MM.1S (cell line): ENCODE data around the gene ELP2.

ENCODE experiments used
- DNase-seq: peaks from one replicate; pipeline ENCODE4 v3.0.0-alpha.2; 2015
- H2AFZ ChIP-seq: fragments of 300-600 bp; sonication (generic); 2 replicates; pipeline ENCODE4 v1.6.0; 2016; ENCODE audit warnings: antibody characterized with exemption, low read length
- H3F3A ChIP-seq: fragments of 300-600 bp; sonication (generic); 2 replicates; pipeline ENCODE4 v1.6.1; 2016; ENCODE audit warnings: mild to moderate bottlenecking, antibody characterized with exemption, low read length, moderate library complexity, mixed read lengths; ENCODE audit not compliant: insufficient read depth
- H3K27ac ChIP-seq: fragments of 300-600 bp; sonication (generic); 2 replicates; pipeline ENCODE4 v1.5.1; 2016; ENCODE audit warnings: mild to moderate bottlenecking, low read length
- H3K27me3 ChIP-seq: fragments of 300-600 bp; sonication (generic); replicated peaks from 2 replicates; pipeline ENCODE4 v1.6.0; 2016; ENCODE audit warnings: low read length; ENCODE audit not compliant: insufficient read depth
- H3K36me3 ChIP-seq: fragments of 300-600 bp; sonication (generic); replicated peaks from 2 replicates; pipeline ENCODE4 v1.6.1; 2016; ENCODE audit warnings: mild to moderate bottlenecking, low read length, mixed read lengths; ENCODE audit not compliant: insufficient read depth
- H3K4me1 ChIP-seq: fragments of 300-600 bp; sonication (generic); 2 replicates; pipeline ENCODE4 v1.6.1; 2016; ENCODE audit warnings: low read length, mixed read lengths
- H3K4me2 ChIP-seq: fragments of 300-600 bp; sonication (generic); 2 replicates; pipeline ENCODE4 v1.6.0; 2016; ENCODE audit warnings: low read depth, low read length
- H3K4me3 ChIP-seq: fragments of 300-600 bp; sonication (generic); 2 replicates; pipeline ENCODE4 v1.5.1; 2016; ENCODE audit warnings: low read length, mixed read lengths
- H3K79me2 ChIP-seq: fragments of 300-600 bp; sonication (generic); 2 replicates; pipeline ENCODE4 v1.6.1; 2016; ENCODE audit warnings: mixed run types, low read length, mixed read lengths
- H3K9ac ChIP-seq: fragments of 300-600 bp; sonication (generic); 2 replicates; pipeline ENCODE4 v1.6.1; 2016; ENCODE audit warnings: low read length, mixed read lengths
- H3K9me2 ChIP-seq: fragments of 300-600 bp; sonication (generic); replicated peaks from 2 replicates; pipeline ENCODE4 v1.6.1; 2016; ENCODE audit warnings: mild to moderate bottlenecking, low read length, mixed read lengths; ENCODE audit not compliant: insufficient read depth
- H3K9me3 ChIP-seq: fragments of 300-600 bp; sonication (generic); replicated peaks from 2 replicates; pipeline ENCODE4 v1.6.1; 2016; ENCODE audit warnings: mild to moderate bottlenecking, low read length, mixed read lengths; ENCODE audit not compliant: insufficient read depth
- H4K20me1 ChIP-seq: fragments of 300-600 bp; sonication (generic); 2 replicates; pipeline ENCODE4 v1.6.1; 2016; ENCODE audit warnings: mild to moderate bottlenecking, low read length, moderate library complexity, mixed read lengths; ENCODE audit not compliant: insufficient read depth
- EZH2 ChIP-seq: fragments of 300-600 bp; sonication (generic); optimal IDR thresholded peaks from 2 replicates; pipeline ENCODE3; 2017; ENCODE audit warnings: low read depth, mild to moderate bottlenecking, antibody characterized with exemption, low read length, mixed read lengths
- EZH2phosphoT487 ChIP-seq: fragments of 300-600 bp; sonication (generic); IDR thresholded peaks from 2 replicates; pipeline ENCODE4 v1.6.1; 2018; ENCODE audit warnings: antibody characterized with exemption, low read length
- TF ChIP-seq, protein P1 (sequence below): fragments of 300-600 bp; sonication (generic); IDR thresholded peaks from 2 replicates; pipeline ENCODE4 v1.5.1; 2016; ENCODE audit warnings: antibody characterized with exemption, low read length, mixed read lengths

ELP2 gene

DNA sequence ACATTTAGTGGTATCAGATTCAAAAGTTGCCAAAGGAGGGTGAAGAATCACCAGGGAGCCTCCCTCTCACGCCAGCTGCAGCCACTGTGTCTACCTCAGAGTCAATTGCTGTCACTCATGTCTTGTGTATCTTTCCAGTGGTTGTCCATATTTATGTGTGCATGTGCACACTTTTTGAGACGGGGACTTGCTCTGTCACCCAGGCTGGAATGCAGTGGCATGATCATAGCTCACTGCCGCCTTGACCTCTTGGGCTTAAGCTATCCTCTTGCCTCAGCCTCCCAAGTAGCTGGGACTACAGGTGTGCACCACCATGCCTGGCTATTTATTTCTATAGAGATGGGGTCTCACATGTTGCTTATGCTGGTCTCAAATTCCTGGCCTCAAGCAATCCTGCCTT is 61.6 kb downstream of the ELP2 start:
- TF ChIP-seq EZH2phosphoT487 (no peak), EZH2 (no peak)
- TF ChIP-seq, protein P1, sequence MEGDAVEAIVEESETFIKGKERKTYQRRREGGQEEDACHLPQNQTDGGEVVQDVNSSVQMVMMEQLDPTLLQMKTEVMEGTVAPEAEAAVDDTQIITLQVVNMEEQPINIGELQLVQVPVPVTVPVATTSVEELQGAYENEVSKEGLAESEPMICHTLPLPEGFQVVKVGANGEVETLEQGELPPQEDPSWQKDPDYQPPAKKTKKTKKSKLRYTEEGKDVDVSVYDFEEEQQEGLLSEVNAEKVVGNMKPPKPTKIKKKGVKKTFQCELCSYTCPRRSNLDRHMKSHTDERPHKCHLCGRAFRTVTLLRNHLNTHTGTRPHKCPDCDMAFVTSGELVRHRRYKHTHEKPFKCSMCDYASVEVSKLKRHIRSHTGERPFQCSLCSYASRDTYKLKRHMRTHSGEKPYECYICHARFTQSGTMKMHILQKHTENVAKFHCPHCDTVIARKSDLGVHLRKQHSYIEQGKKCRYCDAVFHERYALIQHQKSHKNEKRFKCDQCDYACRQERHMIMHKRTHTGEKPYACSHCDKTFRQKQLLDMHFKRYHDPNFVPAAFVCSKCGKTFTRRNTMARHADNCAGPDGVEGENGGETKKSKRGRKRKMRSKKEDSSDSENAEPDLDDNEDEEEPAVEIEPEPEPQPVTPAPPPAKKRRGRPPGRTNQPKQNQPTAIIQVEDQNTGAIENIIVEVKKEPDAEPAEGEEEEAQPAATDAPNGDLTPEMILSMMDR: no peak

GRCh38 chr18:36191711-36192110 is 62.0 kb downstream of the ELP2 start:
- Histone ChIP-seq H2AFZ (no peak overlapping the region), H3K4me2 (no peak overlapping the region), H3K9ac (no peak overlapping the region), H3F3A (no peaks in the 10 kb centered on the region), H3K79me2 (no peaks in the 10 kb centered on the region), H3K4me1 (no peaks in the 10 kb centered on the region), H3K4me3 (no peak overlapping the region), H3K36me3 (no peaks in the 10 kb centered on the region), H3K27me3 (peaks cover 4% of the 10 kb centered on the region; the same call in 1 of the 2 replicates), H3K9me2 (no peaks in the 10 kb centered on the region), H3K27ac (no peak overlapping the region), H4K20me1 (no peaks in the 10 kb centered on the region), H3K9me3 (no peaks in the 10 kb centered on the region)
- DNase-seq: no peak
- TF ChIP-seq EZH2: no peak
- TF ChIP-seq, protein P1: no peak
- no peak for TF ChIP-seq EZH2phosphoT487

More for the DNA sequence above, 61.6 kb downstream of the ELP2 start:
- DNase-seq: no peak
- Histone ChIP-seq H3K27me3 (peaks cover 4% of the 10 kb centered on the region; the same call in 1 of the 2 replicates), H3K9me3 (no peaks in the 10 kb centered on the region), H3K27ac (no peak overlapping the region), H3K9ac (no peak overlapping the region), H3K79me2 (no peaks in the 10 kb centered on the region), H3K4me1 (no peaks in the 10 kb centered on the region), H3K36me3 (no peaks in the 10 kb centered on the region), H2AFZ (no peak overlapping the region), H4K20me1 (no peaks in the 10 kb centered on the region), H3F3A (no peaks in the 10 kb centered on the region), H3K4me2 (no peak overlapping the region), H3K9me2 (no peaks in the 10 kb centered on the region), H3K4me3 (no peak overlapping the region)

DNA sequence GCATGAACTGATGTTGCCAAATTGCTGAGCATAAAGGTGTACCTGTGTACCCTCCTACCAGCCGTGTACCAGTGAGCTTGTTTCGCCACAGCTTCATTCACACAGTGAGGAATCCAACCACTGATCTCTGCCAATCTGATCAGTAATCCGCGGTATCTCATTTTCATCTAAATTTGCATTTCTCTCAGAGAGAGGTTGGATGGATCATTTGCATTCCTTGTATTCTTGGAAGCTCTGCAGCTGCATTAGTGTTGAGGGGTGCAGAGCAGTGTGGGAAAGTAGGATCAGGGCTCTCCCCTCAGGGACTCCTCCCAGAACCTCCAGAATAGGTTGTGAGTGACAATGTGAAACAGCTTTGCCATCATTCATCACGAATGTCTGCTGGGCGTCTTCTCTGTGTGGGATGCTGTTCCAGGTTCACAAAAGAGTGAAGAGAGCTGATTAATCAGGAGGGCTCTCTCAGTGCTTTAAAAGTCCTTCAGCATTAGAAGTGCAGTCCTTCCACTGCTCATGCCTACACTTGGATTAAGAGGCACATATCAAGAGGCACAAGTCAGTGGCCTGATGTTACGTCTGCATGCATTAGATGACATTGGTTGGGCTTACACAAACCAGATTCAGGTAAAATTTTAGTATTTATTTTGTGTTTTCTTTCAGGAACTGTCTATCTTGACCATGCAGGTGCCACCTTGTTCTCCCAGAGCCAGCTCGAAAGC is 65.1 kb downstream of the ELP2 start:
- TF ChIP-seq, protein P1: no peak
- TF ChIP-seq EZH2phosphoT487: no peak
- TF ChIP-seq EZH2: no peak
- no peak for DNase-seq
- H2AFZ ChIP-seq: no peak overlapping the region
- no peaks in the 10 kb centered on the region for H3K9me3 ChIP-seq
- H3K4me3 ChIP-seq: no peak overlapping the region
- no peaks in the 10 kb centered on the region for H4K20me1 ChIP-seq
- 0 out of 2 replicates have a peak, but pooled peaks cover 9% of the 10 kb centered on the region for H3K4me1 ChIP-seq
- no peak overlapping the region for H3K9ac ChIP-seq
- no peak overlapping the region for H3K27ac ChIP-seq
- no peaks in the 10 kb centered on the region for H3K36me3 ChIP-seq
- H3K27me3 ChIP-seq: no peaks in the 10 kb centered on the region
- no peaks in the 10 kb centered on the region for H3F3A ChIP-seq
- H3K9me2 ChIP-seq: no peaks in the 10 kb centered on the region
- H3K4me2 ChIP-seq: no peak overlapping the region
- no peaks in the 10 kb centered on the region for H3K79me2 ChIP-seq
